Neural progenitor cell (in vitro differentiated cells): ENCODE measurements around the gene PBX1.

ENCODE experiments used
- EZH2 ChIP-seq: fragments of 200-600 bp; sonication (generic); IDR thresholded peaks from 2 replicates; pipeline ENCODE4 v1.6.1; 2017; ENCODE audit warnings: antibody characterized with exemption, mild to moderate bottlenecking, moderate library complexity
- TF ChIP-seq, protein P1 (sequence below): fragments of 200-600 bp; sonication (generic); IDR thresholded peaks from 2 replicates; pipeline ENCODE4 v1.5.1; 2017; ENCODE audit warnings: antibody characterized with exemption, mild to moderate bottlenecking

DNA sequence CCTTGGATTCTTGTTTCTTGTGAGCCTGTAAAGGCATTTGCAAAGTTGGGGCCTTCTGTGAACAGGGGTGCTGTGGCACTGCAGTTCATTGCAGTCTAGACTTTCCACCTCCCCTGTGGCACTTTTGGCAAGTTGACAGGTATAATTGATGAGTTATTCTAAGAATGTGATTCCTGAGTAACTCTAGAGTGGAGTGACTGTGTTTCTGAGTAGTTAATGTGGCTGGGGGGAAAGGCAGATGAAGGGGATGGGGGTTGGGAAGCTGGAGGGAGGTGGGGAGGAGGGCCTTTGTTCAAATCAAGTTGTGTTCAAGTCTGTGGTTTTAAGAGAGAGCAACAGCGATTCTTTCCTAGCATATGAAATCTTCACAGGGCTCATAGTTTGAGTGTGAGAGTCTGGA, 32.9 kb downstream of the PBX1 start:
- TF ChIP-seq, protein P1, sequence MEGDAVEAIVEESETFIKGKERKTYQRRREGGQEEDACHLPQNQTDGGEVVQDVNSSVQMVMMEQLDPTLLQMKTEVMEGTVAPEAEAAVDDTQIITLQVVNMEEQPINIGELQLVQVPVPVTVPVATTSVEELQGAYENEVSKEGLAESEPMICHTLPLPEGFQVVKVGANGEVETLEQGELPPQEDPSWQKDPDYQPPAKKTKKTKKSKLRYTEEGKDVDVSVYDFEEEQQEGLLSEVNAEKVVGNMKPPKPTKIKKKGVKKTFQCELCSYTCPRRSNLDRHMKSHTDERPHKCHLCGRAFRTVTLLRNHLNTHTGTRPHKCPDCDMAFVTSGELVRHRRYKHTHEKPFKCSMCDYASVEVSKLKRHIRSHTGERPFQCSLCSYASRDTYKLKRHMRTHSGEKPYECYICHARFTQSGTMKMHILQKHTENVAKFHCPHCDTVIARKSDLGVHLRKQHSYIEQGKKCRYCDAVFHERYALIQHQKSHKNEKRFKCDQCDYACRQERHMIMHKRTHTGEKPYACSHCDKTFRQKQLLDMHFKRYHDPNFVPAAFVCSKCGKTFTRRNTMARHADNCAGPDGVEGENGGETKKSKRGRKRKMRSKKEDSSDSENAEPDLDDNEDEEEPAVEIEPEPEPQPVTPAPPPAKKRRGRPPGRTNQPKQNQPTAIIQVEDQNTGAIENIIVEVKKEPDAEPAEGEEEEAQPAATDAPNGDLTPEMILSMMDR: no peak
- TF ChIP-seq EZH2: no peak
